Measurements from ENCODE around the gene TENT4B. TPM values are rescaled to one million over a fixed set of nuclear protein-coding genes. Genes with fewer than 3 reads are reported as not detected.

TENT4B gene
- total and polyA plus RNA-seq, 4 donors, result 4.3 to 16.3 (median 8.4) TPM

DNA sequence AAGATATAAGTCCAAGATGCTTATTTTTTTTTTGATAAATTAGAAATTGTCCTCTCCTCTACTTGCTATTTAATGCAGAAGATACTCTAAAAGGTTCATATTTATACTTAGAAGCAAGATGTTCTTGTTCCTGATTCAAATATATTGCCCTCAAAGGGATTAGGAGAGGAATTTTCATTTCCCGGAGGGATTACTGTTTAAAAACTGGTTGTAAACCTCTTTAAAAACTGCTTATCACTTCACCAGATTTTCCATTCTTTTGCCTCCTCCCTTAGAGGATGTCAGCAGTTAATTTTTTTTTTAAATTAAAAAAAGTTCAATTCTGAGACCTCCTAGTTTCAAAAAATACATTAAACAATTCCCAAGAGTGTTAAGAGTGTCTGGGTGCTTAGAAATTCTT, 2.8 kb downstream of the TENT4B start:
- no peaks in the 10 kb centered on the region for H3K9me3 ChIP-seq (ENCODE audit: control insufficient read depth in 4 of 4, insufficient read depth in 3 of 4, low read length in 3 of 4)
- H3K27me3 ChIP-seq (ENCODE audit: control insufficient read depth in 3 of 3, insufficient read depth in 3 of 3, low read length in 2 of 3), result no peaks in the 10 kb centered on the region
- 49 to 68% methylated on average over 1 of the region's 1 CpG for WGBS, 2 donors
- H3K4me1 ChIP-seq (ENCODE audit: control insufficient read depth in 5 of 5, insufficient read depth in 5 of 5, low read length in 5 of 5), result peaks cover 9 to 20% (median 13%) of the 10 kb centered on the region in 5 donors
- no peak for ATAC-seq (ENCODE audit: insufficient read depth, low FRiP score)
- no peak for DNase-seq
- TF ChIP-seq, protein P1, sequence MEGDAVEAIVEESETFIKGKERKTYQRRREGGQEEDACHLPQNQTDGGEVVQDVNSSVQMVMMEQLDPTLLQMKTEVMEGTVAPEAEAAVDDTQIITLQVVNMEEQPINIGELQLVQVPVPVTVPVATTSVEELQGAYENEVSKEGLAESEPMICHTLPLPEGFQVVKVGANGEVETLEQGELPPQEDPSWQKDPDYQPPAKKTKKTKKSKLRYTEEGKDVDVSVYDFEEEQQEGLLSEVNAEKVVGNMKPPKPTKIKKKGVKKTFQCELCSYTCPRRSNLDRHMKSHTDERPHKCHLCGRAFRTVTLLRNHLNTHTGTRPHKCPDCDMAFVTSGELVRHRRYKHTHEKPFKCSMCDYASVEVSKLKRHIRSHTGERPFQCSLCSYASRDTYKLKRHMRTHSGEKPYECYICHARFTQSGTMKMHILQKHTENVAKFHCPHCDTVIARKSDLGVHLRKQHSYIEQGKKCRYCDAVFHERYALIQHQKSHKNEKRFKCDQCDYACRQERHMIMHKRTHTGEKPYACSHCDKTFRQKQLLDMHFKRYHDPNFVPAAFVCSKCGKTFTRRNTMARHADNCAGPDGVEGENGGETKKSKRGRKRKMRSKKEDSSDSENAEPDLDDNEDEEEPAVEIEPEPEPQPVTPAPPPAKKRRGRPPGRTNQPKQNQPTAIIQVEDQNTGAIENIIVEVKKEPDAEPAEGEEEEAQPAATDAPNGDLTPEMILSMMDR (IDR thresholded peaks at IDR 0.05; ENCODE audit: control extremely low read depth, extremely low read depth), result no peak
- H3K4me3 ChIP-seq, result no peak overlapping the region
- H3K9ac ChIP-seq (ENCODE audit: insufficient read depth in 1 of 2, low read length in 2 of 2), result peak overlapping the region in 1 of 2 donors; percentile 67
- peaks cover 0 to 2% (median 0%) of the 10 kb centered on the region in 4 donors for H3K36me3 ChIP-seq (ENCODE audit: control insufficient read depth in 4 of 4, insufficient read depth in 4 of 4, low read length in 4 of 4)
- H3K27ac ChIP-seq (ENCODE audit: low read depth in 1 of 2, low read length in 1 of 2), result no peak overlapping the region

DNA sequence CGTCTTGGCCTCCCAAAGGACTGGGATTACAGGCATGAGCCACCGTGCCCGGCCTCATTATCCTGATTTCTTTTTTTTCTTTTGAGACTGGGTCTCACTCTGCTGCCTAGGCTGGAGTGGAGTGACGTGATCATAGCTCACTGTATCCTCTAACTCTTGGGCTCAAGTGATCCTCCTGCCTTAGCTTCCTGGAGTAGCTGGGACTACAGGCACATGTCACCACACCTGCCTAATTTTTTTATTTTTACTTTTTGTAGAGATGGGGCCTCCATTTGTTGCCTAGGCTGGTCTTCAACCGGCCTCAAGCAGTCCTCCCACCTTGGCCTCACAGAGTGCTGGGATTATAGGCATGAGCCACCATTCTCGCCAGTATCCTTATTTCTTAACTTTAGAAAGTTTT, 3.5 kb downstream of the TENT4B start:
- no peaks in the 10 kb centered on the region for H3K27me3 ChIP-seq (ENCODE audit: control insufficient read depth in 3 of 3, insufficient read depth in 3 of 3, low read length in 2 of 3)
- H3K4me1 ChIP-seq (ENCODE audit: control insufficient read depth in 5 of 5, insufficient read depth in 5 of 5, low read length in 5 of 5), result peaks cover 9 to 20% (median 14%) of the 10 kb centered on the region in 5 donors
- H3K4me3 ChIP-seq, result no peak overlapping the region
- no peaks in the 10 kb centered on the region for H3K9me3 ChIP-seq (ENCODE audit: control insufficient read depth in 4 of 4, insufficient read depth in 3 of 4, low read length in 3 of 4)
- no peak overlapping the region for H3K9ac ChIP-seq (ENCODE audit: insufficient read depth in 1 of 2, low read length in 2 of 2)
- TF ChIP-seq, protein P1 (IDR thresholded peaks at IDR 0.05; ENCODE audit: control extremely low read depth, extremely low read depth), result no peak
- H3K27ac ChIP-seq (ENCODE audit: low read depth in 1 of 2, low read length in 1 of 2), result no peak overlapping the region
- H3K36me3 ChIP-seq (ENCODE audit: control insufficient read depth in 4 of 4, insufficient read depth in 4 of 4, low read length in 4 of 4), result peaks cover 0 to 2% (median 0%) of the 10 kb centered on the region in 4 donors
- 86 to 94% methylated on average over 6 of the region's 6 CpGs for WGBS, 2 donors
- ATAC-seq (ENCODE audit: insufficient read depth, low FRiP score) (no peak), DNase-seq (no peak)

DNA sequence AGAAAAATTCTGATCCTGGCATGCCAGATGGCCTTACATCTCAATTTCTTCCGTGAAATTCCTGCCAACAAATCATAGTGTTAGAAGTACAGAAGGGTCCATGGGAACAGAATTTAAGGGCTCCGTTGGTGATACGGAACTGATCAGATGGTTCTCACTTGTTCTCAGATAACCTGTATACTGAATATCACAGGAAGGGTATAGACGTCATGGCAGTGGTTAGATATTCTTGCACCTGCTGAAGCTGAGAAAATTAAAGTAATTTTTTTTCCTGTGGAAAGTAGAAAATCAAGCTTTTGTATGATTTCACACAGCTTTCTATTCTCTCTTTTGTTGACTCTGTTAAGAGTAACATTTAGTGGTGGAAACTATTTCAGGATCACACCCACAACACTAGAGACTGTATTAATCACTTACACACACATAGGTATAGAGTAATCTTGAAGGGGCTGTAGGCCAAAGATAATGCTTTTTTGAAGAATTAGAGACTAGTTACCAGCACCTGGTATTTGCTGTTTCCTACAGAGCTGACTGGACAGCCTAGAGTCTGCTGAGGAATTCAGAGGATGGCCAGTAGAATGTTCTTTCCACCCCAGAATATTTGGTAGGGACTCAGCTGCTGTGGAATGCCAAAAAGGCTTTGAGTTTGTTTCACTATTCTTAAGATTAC, 7.5 kb downstream of the TENT4B start:
- DNase-seq, result no peak
- peaks cover 0 to 14% (median 6%) of the 10 kb centered on the region in 5 donors for H3K4me1 ChIP-seq (ENCODE audit: control insufficient read depth in 5 of 5, insufficient read depth in 5 of 5, low read length in 5 of 5)
- TF ChIP-seq, protein P1 (IDR thresholded peaks at IDR 0.05; ENCODE audit: control extremely low read depth, extremely low read depth), result no peak
- peaks cover 0 to 2% (median 0%) of the 10 kb centered on the region in 4 donors for H3K36me3 ChIP-seq (ENCODE audit: control insufficient read depth in 4 of 4, insufficient read depth in 4 of 4, low read length in 4 of 4)
- no peaks in the 10 kb centered on the region for H3K9me3 ChIP-seq (ENCODE audit: control insufficient read depth in 4 of 4, insufficient read depth in 3 of 4, low read length in 3 of 4)
- H3K4me3 ChIP-seq, result no peak overlapping the region
- no peaks in the 10 kb centered on the region for H3K27me3 ChIP-seq (ENCODE audit: control insufficient read depth in 3 of 3, insufficient read depth in 3 of 3, low read length in 2 of 3)
- H3K27ac ChIP-seq (ENCODE audit: low read depth in 1 of 2, low read length in 1 of 2), result no peak overlapping the region
- WGBS, 2 donors, result 83 to 88% methylated on average over 4 of the region's 4 CpGs
- no peak overlapping the region for H3K9ac ChIP-seq (ENCODE audit: insufficient read depth in 1 of 2, low read length in 2 of 2)
- ATAC-seq (ENCODE audit: insufficient read depth, low FRiP score), result no peak

All from lung (tissue), 12 donors.